NCI-H146 treated with DMSO at 0.1 percent for 48 hours (cell line): Measurements from ENCODE around the gene B3GALT6.

Experiments used
- DNase-seq: peaks from one replicate; lab custom pipeline; 2025; ENCODE audit not compliant: unreplicated experiment; lab: John Stamatoyannopoulos, UW

The B3GALT6 gene

DNA sequence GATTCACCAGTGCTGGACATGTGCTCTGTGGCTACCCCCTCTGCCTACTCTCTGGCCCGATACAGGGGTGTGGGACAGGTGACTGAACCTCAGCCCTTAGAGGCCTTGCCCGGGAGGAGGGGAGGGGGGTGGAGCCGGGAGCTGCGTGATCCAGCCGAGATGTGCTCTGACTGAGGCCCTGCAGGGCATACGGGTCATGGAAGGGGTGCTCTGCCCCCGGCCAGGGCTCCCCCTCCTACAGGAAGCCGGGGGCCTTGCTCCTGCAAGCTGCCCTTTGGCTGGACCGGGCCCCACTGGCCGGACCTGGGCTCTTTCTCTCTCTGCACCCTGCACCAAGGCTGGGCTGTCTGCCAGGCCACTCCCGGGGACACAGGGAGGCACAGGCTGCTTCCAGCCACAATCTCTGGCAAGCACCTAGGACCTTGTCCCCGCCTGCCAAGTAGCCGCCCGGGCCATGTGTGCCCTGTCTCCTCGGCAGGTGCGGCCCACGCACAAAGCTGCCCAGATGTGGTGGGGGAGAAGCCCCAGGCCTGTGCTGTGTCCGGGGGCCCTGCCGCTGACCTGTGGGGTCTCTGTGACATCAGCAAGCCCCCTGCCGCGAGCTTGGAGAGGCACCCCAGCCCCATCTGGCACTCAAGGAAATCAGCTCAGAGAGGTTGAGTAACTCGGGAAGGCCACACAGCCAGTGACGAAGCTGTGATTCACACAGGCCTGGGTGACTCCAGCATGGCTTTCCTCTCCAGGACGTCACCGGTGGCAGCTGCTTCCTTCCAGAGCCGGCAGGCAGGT, 49.7 kb downstream of the B3GALT6 start:
- DNase-seq = no peak

DNA sequence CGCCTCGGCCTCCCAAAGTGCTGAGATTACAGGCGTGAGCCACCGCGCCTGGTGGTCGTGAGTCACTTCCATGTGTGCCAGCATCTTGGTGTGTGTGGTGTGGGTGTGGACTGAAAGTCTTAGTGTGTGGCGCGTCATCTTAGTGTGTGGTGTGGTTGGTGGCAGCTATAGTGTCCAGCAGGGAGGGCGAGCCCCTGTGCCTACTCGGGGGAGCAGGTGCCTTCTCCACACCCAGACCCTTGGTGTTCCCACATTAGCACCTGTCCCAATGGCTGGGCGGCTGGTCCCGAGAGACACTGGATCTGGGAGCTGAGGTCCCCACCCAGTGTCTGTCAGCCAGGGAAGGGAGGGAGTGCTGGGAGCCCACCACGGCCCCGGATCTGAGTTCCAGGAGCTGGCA, 51.0 kb downstream of the B3GALT6 start:
- no peak for DNase-seq

DNA sequence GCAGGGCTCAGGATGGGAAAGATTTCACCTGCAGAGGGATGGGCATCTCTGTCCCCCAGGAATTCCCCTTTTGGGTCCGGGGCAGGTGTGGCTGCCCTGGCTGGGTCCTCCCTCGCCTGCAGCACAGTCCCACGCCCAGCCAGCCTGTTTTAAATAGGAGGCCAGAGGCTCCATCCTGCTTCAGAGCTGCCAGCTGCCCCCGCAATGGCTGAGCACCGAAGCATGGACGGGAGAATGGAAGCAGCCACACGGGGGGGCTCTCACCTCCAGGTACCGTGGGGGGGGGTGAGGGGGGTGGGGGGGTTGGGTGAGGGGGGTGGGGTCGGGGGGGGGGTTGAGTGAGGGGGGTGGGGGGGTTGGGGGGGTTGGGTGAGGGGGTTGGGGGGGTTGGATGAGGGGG, 51.8 kb downstream of the B3GALT6 start:
- no peak for DNase-seq
